Lower leg skin (tissue), 4 donors: Measurements from ENCODE around the gene DNPH1. TPM values are rescaled to one million over a fixed set of nuclear protein-coding genes. Genes with fewer than 3 reads are reported as not detected.

Experiments
- DNase-seq, 2 donors: peaks; one replicate each; pipeline ENCODE4 v3.0.0-alpha.2; 2019; ENCODE audit warnings: low spot score in 2 of 2
- H3K4me3 ChIP-seq: fragments of 200-600 bp; sonication (generic); 2 replicates; pipeline ENCODE4 v1.5.1; 2017; ENCODE audit warnings: mild to moderate bottlenecking, low read depth; ENCODE audit not compliant: poor library complexity, severe bottlenecking
- POLR2A ChIP-seq, 2 donors: fragments of 450-650 bp; IDR thresholded peaks; one replicate each; pipeline ENCODE4 v1.6.1; 2016 to 2017; ENCODE audit warnings: antibody characterized with exemption in 2 of 2, mild to moderate bottlenecking in 1 of 2, moderate library complexity in 1 of 2
- WGBS, 2 donors: methylation state at CpG; one replicate each; pipeline ENCODE4 v1.1.5; 2018; 5-methylcytosine and 5-hydroxymethylcytosine counted together
- intact Hi-C: fragments of 100-400 bp; cut with DNase I; formaldehyde crosslinking; loops from one replicate; pipeline ENCODE4 v1.15.0; 2023; ENCODE audit warnings: low total_unique reads
- total RNA-seq, 4 donors: library from RNA; depleted of rRNA; stranded (reverse); fragments of >200 nt; gene quantifications; one replicate each; pipeline ENCODE4 v1.1.0, GENCODE V29; 2016
- TF ChIP-seq, protein P1 (sequence below), 3 donors: fragments of 450-650 bp; IDR thresholded peaks; one replicate each; pipeline ENCODE4 v1.5.1; 2016; ENCODE audit warnings: antibody characterized with exemption in 3 of 3, mild to moderate bottlenecking in 3 of 3, moderate library complexity in 2 of 3

The DNPH1 gene
- total RNA-seq, 4 donors from 2014 or later: 48.5 to 77.0 (median 61.2) TPM

DNA sequence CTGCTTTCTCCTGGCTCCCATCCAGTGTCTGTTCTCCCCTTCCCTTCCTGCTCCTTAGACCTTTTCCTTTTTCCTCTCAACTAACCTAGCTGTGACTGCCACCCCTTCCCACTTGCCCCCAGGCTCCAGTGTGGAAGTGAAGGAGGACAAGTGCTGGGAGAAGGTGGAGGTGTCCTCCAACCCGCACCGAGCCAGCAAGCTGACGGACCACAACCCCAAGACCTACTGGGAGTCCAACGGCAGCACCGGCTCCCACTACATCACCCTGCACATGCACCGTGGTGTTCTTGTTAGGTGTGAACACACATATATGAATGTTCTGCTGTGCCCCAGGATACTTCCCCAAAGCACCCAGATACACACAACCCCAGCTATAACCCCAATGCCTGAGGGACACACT is 28.7 kb downstream of the DNPH1 start:
- WGBS, 2 donors: 94 to 97% methylated on average over 6 of the region's 6 CpGs
- intact Hi-C loops: no loop called here
- no peak for DNase-seq
- TF ChIP-seq, protein P1, sequence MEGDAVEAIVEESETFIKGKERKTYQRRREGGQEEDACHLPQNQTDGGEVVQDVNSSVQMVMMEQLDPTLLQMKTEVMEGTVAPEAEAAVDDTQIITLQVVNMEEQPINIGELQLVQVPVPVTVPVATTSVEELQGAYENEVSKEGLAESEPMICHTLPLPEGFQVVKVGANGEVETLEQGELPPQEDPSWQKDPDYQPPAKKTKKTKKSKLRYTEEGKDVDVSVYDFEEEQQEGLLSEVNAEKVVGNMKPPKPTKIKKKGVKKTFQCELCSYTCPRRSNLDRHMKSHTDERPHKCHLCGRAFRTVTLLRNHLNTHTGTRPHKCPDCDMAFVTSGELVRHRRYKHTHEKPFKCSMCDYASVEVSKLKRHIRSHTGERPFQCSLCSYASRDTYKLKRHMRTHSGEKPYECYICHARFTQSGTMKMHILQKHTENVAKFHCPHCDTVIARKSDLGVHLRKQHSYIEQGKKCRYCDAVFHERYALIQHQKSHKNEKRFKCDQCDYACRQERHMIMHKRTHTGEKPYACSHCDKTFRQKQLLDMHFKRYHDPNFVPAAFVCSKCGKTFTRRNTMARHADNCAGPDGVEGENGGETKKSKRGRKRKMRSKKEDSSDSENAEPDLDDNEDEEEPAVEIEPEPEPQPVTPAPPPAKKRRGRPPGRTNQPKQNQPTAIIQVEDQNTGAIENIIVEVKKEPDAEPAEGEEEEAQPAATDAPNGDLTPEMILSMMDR (IDR thresholded peaks at IDR 0.05): no peak
- no peak for TF ChIP-seq POLR2A (IDR thresholded peaks at IDR 0.05)
- no peak overlapping the region for H3K4me3 ChIP-seq

DNA sequence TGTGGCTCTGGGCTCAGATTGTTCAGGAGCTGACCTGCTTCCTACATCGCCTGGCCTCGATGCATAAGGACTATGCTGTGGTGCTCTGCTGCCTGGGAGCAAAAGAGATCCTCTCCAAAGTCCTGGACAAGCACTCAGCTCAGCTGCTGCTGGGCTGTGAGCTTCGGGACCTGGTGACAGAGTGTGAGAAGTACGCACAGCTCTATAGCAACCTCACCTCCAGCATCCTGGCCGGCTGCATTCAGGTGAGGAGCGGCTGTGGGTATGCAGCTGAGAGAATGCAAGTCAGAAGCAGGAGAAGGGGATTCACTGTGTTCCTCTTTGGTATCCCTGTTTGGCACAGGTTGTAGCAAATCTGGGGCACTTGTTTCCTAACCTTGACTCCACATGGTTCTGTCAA is 29.4 kb downstream of the DNPH1 start:
- TF ChIP-seq, protein P1 (IDR thresholded peaks at IDR 0.05): no peak
- TF ChIP-seq POLR2A (IDR thresholded peaks at IDR 0.05): no peak
- intact Hi-C loops: no loop called here
- H3K4me3 ChIP-seq: no peak overlapping the region
- 75 to 84% methylated on average over 6 of the region's 6 CpGs for WGBS, 2 donors
- DNase-seq: no peak

DNA sequence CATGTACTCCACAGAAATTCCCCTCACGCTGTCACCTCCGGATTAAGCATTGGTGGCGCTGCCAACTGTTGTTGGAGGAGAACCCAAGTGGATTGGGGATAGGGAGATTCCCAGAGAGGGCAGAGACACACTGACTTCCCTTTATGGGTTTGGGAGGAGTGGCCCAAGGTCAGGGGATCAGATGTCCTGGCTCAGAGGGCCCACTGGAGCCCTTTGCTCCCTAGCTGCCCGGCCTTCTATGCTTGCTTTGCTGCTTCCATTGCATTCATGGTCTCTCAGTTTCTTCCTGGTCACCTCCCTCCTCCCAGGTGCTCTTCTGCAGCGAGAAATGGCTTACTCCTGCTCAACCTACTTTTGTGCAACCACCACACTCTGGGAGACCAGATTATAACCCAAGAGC is 32.9 kb downstream of the DNPH1 start:
- WGBS, 2 donors: 83 to 86% methylated on average over 5 of the region's 5 CpGs
- H3K4me3 ChIP-seq: no peak overlapping the region
- intact Hi-C loops: no loop called here
- no peak for TF ChIP-seq POLR2A (IDR thresholded peaks at IDR 0.05)
- TF ChIP-seq, protein P1 (IDR thresholded peaks at IDR 0.05): no peak
- no peak for DNase-seq

GRCh38 chr6:43193929-43194328 is 35.4 kb downstream of the DNPH1 start:
- DNase-seq: no peak
- intact Hi-C loops: no loop called here
- TF ChIP-seq POLR2A (IDR thresholded peaks at IDR 0.05): no peak
- TF ChIP-seq, protein P1 (IDR thresholded peaks at IDR 0.05): no peak
- 87 to 95% methylated on average over 5 of the region's 5 CpGs for WGBS, 2 donors
- no peak overlapping the region for H3K4me3 ChIP-seq

DNA sequence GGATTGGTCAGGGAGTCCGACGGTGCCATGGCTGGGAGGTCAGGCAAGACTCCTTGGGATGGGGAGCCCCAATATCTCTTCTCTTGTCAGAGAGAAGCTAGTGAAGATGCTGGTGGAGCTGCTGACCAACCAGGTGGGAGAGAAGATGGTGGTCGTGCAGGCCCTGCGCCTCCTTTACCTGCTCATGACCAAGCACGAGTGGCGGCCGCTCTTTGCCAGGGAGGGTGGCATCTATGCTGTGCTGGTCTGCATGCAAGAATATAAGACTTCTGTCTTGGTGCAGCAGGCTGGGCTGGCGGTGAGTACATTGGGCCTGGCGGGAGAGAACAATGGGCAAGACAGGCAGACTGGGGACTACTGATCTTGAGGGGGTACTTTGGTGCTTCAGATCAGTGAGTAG is 36.4 kb downstream of the DNPH1 start:
- TF ChIP-seq POLR2A (IDR thresholded peaks at IDR 0.05): no peak
- TF ChIP-seq, protein P1 (IDR thresholded peaks at IDR 0.05): no peak
- 94 to 95% methylated on average over 9 of the region's 9 CpGs for WGBS, 2 donors
- intact Hi-C loops: no loop called here
- no peak overlapping the region for H3K4me3 ChIP-seq
- DNase-seq: no peak

- no peak for DNase-seq
- no peak overlapping the region for H3K4me3 ChIP-seq
- TF ChIP-seq, protein P1 (IDR thresholded peaks at IDR 0.05): no peak
- TF ChIP-seq POLR2A (IDR thresholded peaks at IDR 0.05): no peak
- intact Hi-C loops: no loop called here
- WGBS, 2 donors: 58 to 62% methylated on average over 6 of the region's 6 CpGs
These were observed 39.4 kb downstream of the DNPH1 start for GRCh38 chr6:43189776-43190304.
